Osteoblast (primary cell): ENCODE measurements around the gene FCER2. TPM values are rescaled to one million over a fixed set of nuclear protein-coding genes. Genes with fewer than 3 reads are reported as not detected.

Source experiments
- DNase-seq: peaks from one replicate; pipeline ENCODE4 v3.0.0; 2011; ENCODE audit warnings: low spot score, mixed read lengths; ENCODE audit not compliant: insufficient read length; ENCODE audit errors: missing footprints
- H2AFZ ChIP-seq: 2 replicates; pipeline ENCODE4 v1.6.0; 2011; ENCODE audit warnings: mild to moderate bottlenecking, low read length
- H3K27ac ChIP-seq: 2 replicates; pipeline ENCODE4 v1.5.1; 2011; ENCODE audit warnings: mild to moderate bottlenecking, low read depth, low read length, moderate library complexity
- H3K27me3 ChIP-seq: 2 replicates; pipeline ENCODE4 v1.6.0; 2012; ENCODE audit warnings: mild to moderate bottlenecking, control low read depth, inconsistent platforms, low read length, moderate library complexity; ENCODE audit not compliant: insufficient read depth
- H3K36me3 ChIP-seq: 2 replicates; pipeline ENCODE4 v1.5.1; 2011; ENCODE audit warnings: mild to moderate bottlenecking, low read length, control low read depth, moderate library complexity; ENCODE audit not compliant: insufficient read depth
- H3K4me1 ChIP-seq: 2 replicates; pipeline ENCODE4 v1.5.1; 2011; ENCODE audit warnings: mild to moderate bottlenecking, low read length, control low read depth, moderate library complexity; ENCODE audit not compliant: insufficient read depth
- H3K4me2 ChIP-seq: 2 replicates; pipeline ENCODE4 v1.6.0; 2011; ENCODE audit warnings: mild to moderate bottlenecking, low read length; ENCODE audit not compliant: insufficient read depth
- H3K4me3 ChIP-seq: fragments of 200-600 bp; sonication (generic); 3 replicates; pipeline ENCODE4 v1.5.1; 2012; ENCODE audit warnings: mild to moderate bottlenecking, low read length, inconsistent platforms; ENCODE audit not compliant: insufficient read depth
- H3K79me2 ChIP-seq: 2 replicates; pipeline ENCODE4 v1.6.0; 2012; ENCODE audit warnings: mild to moderate bottlenecking, low read length, control low read depth, inconsistent platforms; ENCODE audit not compliant: insufficient read depth
- H3K9me3 ChIP-seq: 2 replicates; pipeline ENCODE4 v1.5.1; 2011; ENCODE audit warnings: low read depth, low read length, control low read depth
- H4K20me1 ChIP-seq: 2 replicates; pipeline ENCODE4 v1.6.0; 2012; ENCODE audit warnings: mild to moderate bottlenecking, low read length, control low read depth; ENCODE audit not compliant: insufficient read depth
- CTCF ChIP-seq: IDR thresholded peaks from 2 replicates; pipeline ENCODE4 v1.5.1; 2011; ENCODE audit warnings: mild to moderate bottlenecking, low read depth, low read length, moderate library complexity; ENCODE audit errors: extremely low read depth
- total RNA-seq: library from RNA; depleted of rRNA; stranded (reverse); fragments of >200 nt; gene quantifications from 2 replicates; pipeline ENCODE4 v1.2.3, GENCODE V29; 2012

Gene FCER2
- total RNA-seq, 1 donor: not detected

- no peak overlapping the region for H2AFZ ChIP-seq
- peaks cover 29% of the 10 kb centered on the region for H3K27me3 ChIP-seq
- H3K27ac ChIP-seq: no peak overlapping the region
- no peaks in the 10 kb centered on the region for H3K9me3 ChIP-seq
- TF ChIP-seq CTCF: no peak
- H3K4me3 ChIP-seq: no peak overlapping the region
- no peak for DNase-seq
- H3K79me2 ChIP-seq: no peaks in the 10 kb centered on the region
- H3K36me3 ChIP-seq: no peaks in the 10 kb centered on the region
- H4K20me1 ChIP-seq: no peaks in the 10 kb centered on the region
- no peak overlapping the region for H3K4me2 ChIP-seq
- no peaks in the 10 kb centered on the region for H3K4me1 ChIP-seq
Measured at GRCh38 chr19:7731615-7732014, 29.7 kb upstream of the FCER2 start.

GRCh38 chr19:7731218-7731595 lies 29.3 kb upstream of the FCER2 start:
- no peaks in the 10 kb centered on the region for H3K36me3 ChIP-seq
- no peak overlapping the region for H3K27ac ChIP-seq
- H4K20me1 ChIP-seq: no peaks in the 10 kb centered on the region
- no peaks in the 10 kb centered on the region for H3K9me3 ChIP-seq
- no peaks in the 10 kb centered on the region for H3K4me1 ChIP-seq
- no peak overlapping the region for H3K4me3 ChIP-seq
- peaks cover 29% of the 10 kb centered on the region for H3K27me3 ChIP-seq
- H3K79me2 ChIP-seq: no peaks in the 10 kb centered on the region
- no peak for DNase-seq
- H3K4me2 ChIP-seq: no peak overlapping the region
- no peak for TF ChIP-seq CTCF
- H2AFZ ChIP-seq: no peak overlapping the region

GRCh38 chr19:7730286-7731217 lies 28.6 kb upstream of the FCER2 start:
- Histone ChIP-seq H4K20me1 (no peaks in the 10 kb centered on the region), H3K4me2 (no peak overlapping the region), H2AFZ (no peak overlapping the region), H3K27ac (no peak overlapping the region), H3K36me3 (no peaks in the 10 kb centered on the region), H3K79me2 (no peaks in the 10 kb centered on the region), H3K4me1 (no peaks in the 10 kb centered on the region), H3K27me3 (peaks cover 29% of the 10 kb centered on the region), H3K9me3 (no peaks in the 10 kb centered on the region), H3K4me3 (no peak overlapping the region)
- DNase-seq: no peak
- TF ChIP-seq CTCF: no peak

GRCh38 chr19:7729831-7730285 lies 27.9 kb upstream of the FCER2 start:
- no peak overlapping the region for H3K27ac ChIP-seq
- no peaks in the 10 kb centered on the region for H3K9me3 ChIP-seq
- H3K79me2 ChIP-seq: no peaks in the 10 kb centered on the region
- H4K20me1 ChIP-seq: no peaks in the 10 kb centered on the region
- H3K4me2 ChIP-seq: no peak overlapping the region
- no peaks in the 10 kb centered on the region for H3K36me3 ChIP-seq
- H3K27me3 ChIP-seq: peaks cover 26% of the 10 kb centered on the region
- DNase-seq: no peak
- no peak overlapping the region for H2AFZ ChIP-seq
- no peak for TF ChIP-seq CTCF
- H3K4me1 ChIP-seq: no peaks in the 10 kb centered on the region
- H3K4me3 ChIP-seq: no peak overlapping the region
